Upper lobe of left lung (tissue), 6 donors: ENCODE results near the gene NOTCH4. TPM values are rescaled to one million over a fixed set of nuclear protein-coding genes. Genes with fewer than 3 reads are reported as not detected.
"Not testable (repeated sequence)": the region's sequence is repeated elsewhere in the genome, so short reads cannot be mapped to it uniquely, and the experiment has no call there.

Experiments used
- ATAC-seq, 2 donors: fragments of 200-7000 bp; cut with Tn5 transposase; one replicate each; pipeline ENCODE4 v1.9.1; 2022; ENCODE audit warnings: mild to moderate bottlenecking in 2 of 2, moderate library complexity in 2 of 2; ENCODE audit not compliant: low FRiP score in 2 of 2
- DNase-seq, 2 donors: peaks; one replicate each; pipeline ENCODE4 v3.0.0-alpha.2; 2019 to 2020
- H3K27ac ChIP-seq, 4 donors: fragments of 200-600 bp; sonication (generic); one replicate each; pipeline ENCODE4 v1.5.1; 2016 to 2019
- H3K27me3 ChIP-seq, 4 donors: fragments of 200-600 bp; sonication (generic); one replicate each; pipeline ENCODE4 v1.5.1; 2017 to 2019
- H3K36me3 ChIP-seq, 4 donors: fragments of 200-600 bp; sonication (generic); one replicate each; pipeline ENCODE4 v1.5.1; 2016 to 2019
- H3K4me1 ChIP-seq, 4 donors: fragments of 200-600 bp; sonication (generic); one replicate each; pipeline ENCODE4 v1.5.1; 2018 to 2019
- H3K4me3 ChIP-seq, 4 donors: fragments of 200-600 bp; sonication (generic); one replicate each; pipeline ENCODE4 v1.5.1; 2017 to 2019; ENCODE audit warnings: mild to moderate bottlenecking in 2 of 4, moderate library complexity in 1 of 4
- H3K9me3 ChIP-seq, 4 donors: fragments of 200-600 bp; sonication (generic); one replicate each; pipeline ENCODE4 v1.5.1; 2018 to 2019
- CTCF ChIP-seq, 6 experiments: fragments of 450-650 bp in 4 of 6; fragments of 200-600 bp in 2 of 6; sonication (generic) in 2 of 6; IDR thresholded peaks; one replicate each; pipeline ENCODE4 v1.5.1; 2016 to 2019; ENCODE audit warnings: antibody characterized with exemption in 6 of 6
- EP300 ChIP-seq, 4 donors: sonication (generic); formaldehyde crosslinking; IDR thresholded peaks; one replicate each; pipeline ENCODE4 v1.5.1; 2017; ENCODE audit warnings: antibody characterized with exemption in 4 of 4, control low read depth in 2 of 4
- POLR2A ChIP-seq, 4 donors: fragments of 450-650 bp; IDR thresholded peaks; one replicate each; pipeline ENCODE4 v1.5.1; 2016 to 2017; ENCODE audit warnings: antibody characterized with exemption in 4 of 4, mild to moderate bottlenecking in 2 of 4
- POLR2AphosphoS5 ChIP-seq, 2 donors: sonication (generic); formaldehyde crosslinking; IDR thresholded peaks; one replicate each; pipeline ENCODE4 v1.5.1; 2017; ENCODE audit warnings: antibody characterized with exemption in 2 of 2
- WGBS, 2 donors: methylation state at CpG; one replicate each; pipeline ENCODE4 v1.1.5; 2017 to 2018; 5-methylcytosine and 5-hydroxymethylcytosine counted together
- total RNA-seq, 6 donors: library from RNA; depleted of rRNA in 4 of 6; stranded (reverse); fragments of >200 nt in 4 of 6; gene quantifications; one replicate each; pipeline versions ENCODE4 v1.1.0 to v1.2.1, GENCODE V29; 2016 to 2021
- donor health status: DM: no; HTN: no; CAD: no; lungs with moderate emphysema.
- donor health status: DM: no; HTN: yes; CAD: no; lungs with severe emphysema.

Gene NOTCH4
- total RNA-seq, 6 donors from 2014 or later = 27.0 to 139 (median 65.1) TPM

- H3K4me1 ChIP-seq = peaks cover 43 to 55% (median 49%) of the 10 kb centered on the region in 4 donors
- 0% methylated on average over 17 to 51 of the region's 58 CpGs for WGBS, 2 donors
- H3K36me3 ChIP-seq = peaks cover 0 to 25% (median 1%) of the 10 kb centered on the region in 4 donors
Observed at GRCh38 chr6:32195902-32196681, 27.8 kb downstream of the NOTCH4 start.

GRCh38 chr6:32195652-32195901 is 28.3 kb downstream of the NOTCH4 start:
- 0% methylated on average over 7 of the region's 25 CpGs; no CpG with 5 or more reads in 1 of the 2 donors for WGBS, 2 donors
- TF ChIP-seq POLR2A (IDR thresholded peaks at IDR 0.05) (no peak), CTCF (IDR thresholded peaks at IDR 0.05) (peak; percentile 51 to 92 (median 86)), POLR2AphosphoS5 (IDR thresholded peaks at IDR 0.05) (no peak)
- H3K9me3 ChIP-seq = no peaks in the 10 kb centered on the region
- peak overlapping the region in 3 of 4 donors; percentile 63 to 65 (median 64) for H3K4me3 ChIP-seq
- no peaks in the 10 kb centered on the region for H3K27me3 ChIP-seq
- ATAC-seq (peak; percentile 95 to 97), DNase-seq (peak; percentile 100)
- H3K36me3 ChIP-seq = peaks cover 0 to 20% (median under 1%) of the 10 kb centered on the region in 4 donors
- peak overlapping the region; percentile 97 to 100 (median 98) for H3K27ac ChIP-seq
- peaks cover 49 to 60% (median 54%) of the 10 kb centered on the region in 4 donors for H3K4me1 ChIP-seq

More at GRCh38 chr6:32195902-32196681, 27.8 kb downstream of the NOTCH4 start:
- TF ChIP-seq POLR2AphosphoS5 (IDR thresholded peaks at IDR 0.05) (peak; percentile 90 to 92), CTCF (IDR thresholded peaks at IDR 0.05) (peak in 3 of 6 experiments; percentile 8 to 26 (median 22)), POLR2A (IDR thresholded peaks at IDR 0.05) (peak; percentile 48 to 98 (median 97)), EP300 (IDR thresholded peaks at IDR 0.05) (peak in 2 of 4 donors; percentile 26 to 88)
- Histone ChIP-seq H3K27me3 (no peaks in the 10 kb centered on the region), H3K27ac (peak overlapping the region; percentile 97 to 100 (median 98)), H3K4me3 (peak overlapping the region; percentile 63 to 65 (median 64)), H3K9me3 (no peaks in the 10 kb centered on the region)
- ATAC-seq = peak; percentile 47 to 50
- peak; percentile 89 to 93 for DNase-seq

- no peaks in the 10 kb centered on the region for H3K27me3 ChIP-seq
- no peak for ATAC-seq
- peak overlapping the region; percentile 78 to 100 (median 97) for H3K27ac ChIP-seq
- peaks cover 0 to 17% (median 0%) of the 10 kb centered on the region in 4 donors for H3K36me3 ChIP-seq
- no peak for DNase-seq
- WGBS, 2 donors = 23 to 29% methylated on average over 10 to 11 of the region's 15 CpGs
- TF ChIP-seq POLR2A (IDR thresholded peaks at IDR 0.05) = peak in 2 of 4 donors; percentile 11 to 90
- TF ChIP-seq EP300 (IDR thresholded peaks at IDR 0.05) = no peak
- peak in 4 of 6 experiments; percentile 7 to 49 (median 15) for TF ChIP-seq CTCF (IDR thresholded peaks at IDR 0.05)
- TF ChIP-seq POLR2AphosphoS5 (IDR thresholded peaks at IDR 0.05) = peak; percentile 11 to 81
- peak overlapping the region in 3 of 4 donors; percentile 63 to 65 (median 64) for H3K4me3 ChIP-seq
- peaks cover 51 to 64% (median 56%) of the 10 kb centered on the region in 4 donors for H3K4me1 ChIP-seq
- no peaks in the 10 kb centered on the region for H3K9me3 ChIP-seq
Observed at GRCh38 chr6:32194825-32195651, 28.8 kb downstream of the NOTCH4 start.

GRCh38 chr6:32194388-32194787 is 29.5 kb downstream of the NOTCH4 start:
- TF ChIP-seq POLR2AphosphoS5 (IDR thresholded peaks at IDR 0.05) = no peak
- no peak for TF ChIP-seq CTCF (IDR thresholded peaks at IDR 0.05)
- no peak for TF ChIP-seq EP300 (IDR thresholded peaks at IDR 0.05)
- no peak for TF ChIP-seq POLR2A (IDR thresholded peaks at IDR 0.05)
- WGBS, 2 donors = 94 to 99% methylated on average over 4 of the region's 4 CpGs
- Histone ChIP-seq H3K27me3 (no peaks in the 10 kb centered on the region), H3K4me3 (no peak overlapping the region), H3K9me3 (no peaks in the 10 kb centered on the region), H3K4me1 (peaks cover 51 to 64% (median 58%) of the 10 kb centered on the region in 4 donors), H3K36me3 (peaks cover 0 to 17% (median 0%) of the 10 kb centered on the region in 4 donors), H3K27ac (peak overlapping the region; percentile 78 to 100 (median 97))
- DNase-seq = no peak
- no peak for ATAC-seq

GRCh38 chr6:32193096-32193495 is 30.8 kb downstream of the NOTCH4 start:
- H3K9me3 ChIP-seq, H3K27me3 ChIP-seq, DNase-seq, ATAC-seq: not testable (repeated sequence)
- whole genome bisulfite sequencing, 2 donors = 59 to 61% methylated on average over 13 of the region's 13 CpGs
- H3K4me1 ChIP-seq = peaks cover 61 to 76% (median 70%) of the 10 kb centered on the region in 4 donors
- peak overlapping the region; percentile 93 to 98 (median 96) for H3K27ac ChIP-seq
- H3K4me3 ChIP-seq = peak overlapping the region in 3 of 4 donors; percentile 72 to 96 (median 80)
- peaks cover 0 to 10% (median 2%) of the 10 kb centered on the region in 4 donors for H3K36me3 ChIP-seq
